Glutamatergic neuron (in vitro differentiated cells): ENCODE measurements around the gene CTNND2. TPM values are rescaled to one million over a fixed set of nuclear protein-coding genes. Genes with fewer than 3 reads are reported as not detected.

Experiments
- DNase-seq: peaks from one replicate; pipeline ENCODE4 v3.0.0; 2022
- H3K27ac Mint-ChIP-seq: one replicate; pipeline ENCODE4 v1.8.0; 2020; ENCODE audit warnings: mild to moderate bottlenecking, mixed read lengths, inconsistent platforms; ENCODE audit not compliant: unreplicated experiment
- H3K27me3 Mint-ChIP-seq: one replicate; pipeline ENCODE4 v1.8.0; 2020; ENCODE audit warnings: mild to moderate bottlenecking, moderate library complexity, mixed read lengths, inconsistent platforms; ENCODE audit not compliant: unreplicated experiment
- H3K36me3 Mint-ChIP-seq: one replicate; pipeline ENCODE4 v1.8.0; 2020; ENCODE audit warnings: mild to moderate bottlenecking, mixed read lengths, inconsistent platforms; ENCODE audit not compliant: unreplicated experiment
- H3K4me1 Mint-ChIP-seq: one replicate; pipeline ENCODE4 v1.8.0; 2020; ENCODE audit warnings: mild to moderate bottlenecking, low read depth, mixed read lengths, inconsistent platforms; ENCODE audit not compliant: unreplicated experiment
- H3K4me3 Mint-ChIP-seq: one replicate; pipeline ENCODE4 v1.8.0; 2020; ENCODE audit warnings: mild to moderate bottlenecking, mixed read lengths, inconsistent platforms; ENCODE audit not compliant: unreplicated experiment
- H3K9me3 Mint-ChIP-seq: one replicate; pipeline ENCODE4 v1.8.0; 2020; ENCODE audit warnings: mild to moderate bottlenecking, moderate library complexity, mixed read lengths, inconsistent platforms; ENCODE audit not compliant: unreplicated experiment
- total RNA-seq: library from RNA; stranded (reverse); fragmentation: NEBNext Ultra II Directional; extraction: Animal tissue kit (Norgen Biotek cat#: 25700); gene quantifications from one replicate; pipeline ENCODE4 v1.2.1, GENCODE V29; 2021; ENCODE audit not compliant: unreplicated experiment
- TF ChIP-seq, protein P1 (sequence below): fragments of 200-600 bp; sonication (generic); IDR thresholded peaks from one replicate; pipeline ENCODE4 v1.5.0; 2021; ENCODE audit not compliant: partially characterized antibody, unreplicated experiment

Gene CTNND2
- total RNA-seq, 1 donor from 2014 or later = 134 TPM

- no peak overlapping the region for H3K27ac Mint-ChIP-seq
- TF ChIP-seq, protein P1, sequence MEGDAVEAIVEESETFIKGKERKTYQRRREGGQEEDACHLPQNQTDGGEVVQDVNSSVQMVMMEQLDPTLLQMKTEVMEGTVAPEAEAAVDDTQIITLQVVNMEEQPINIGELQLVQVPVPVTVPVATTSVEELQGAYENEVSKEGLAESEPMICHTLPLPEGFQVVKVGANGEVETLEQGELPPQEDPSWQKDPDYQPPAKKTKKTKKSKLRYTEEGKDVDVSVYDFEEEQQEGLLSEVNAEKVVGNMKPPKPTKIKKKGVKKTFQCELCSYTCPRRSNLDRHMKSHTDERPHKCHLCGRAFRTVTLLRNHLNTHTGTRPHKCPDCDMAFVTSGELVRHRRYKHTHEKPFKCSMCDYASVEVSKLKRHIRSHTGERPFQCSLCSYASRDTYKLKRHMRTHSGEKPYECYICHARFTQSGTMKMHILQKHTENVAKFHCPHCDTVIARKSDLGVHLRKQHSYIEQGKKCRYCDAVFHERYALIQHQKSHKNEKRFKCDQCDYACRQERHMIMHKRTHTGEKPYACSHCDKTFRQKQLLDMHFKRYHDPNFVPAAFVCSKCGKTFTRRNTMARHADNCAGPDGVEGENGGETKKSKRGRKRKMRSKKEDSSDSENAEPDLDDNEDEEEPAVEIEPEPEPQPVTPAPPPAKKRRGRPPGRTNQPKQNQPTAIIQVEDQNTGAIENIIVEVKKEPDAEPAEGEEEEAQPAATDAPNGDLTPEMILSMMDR = no peak
Observed at GRCh38 chr5:11642438-11642837, 261.8 kb downstream of the CTNND2 start.

DNA sequence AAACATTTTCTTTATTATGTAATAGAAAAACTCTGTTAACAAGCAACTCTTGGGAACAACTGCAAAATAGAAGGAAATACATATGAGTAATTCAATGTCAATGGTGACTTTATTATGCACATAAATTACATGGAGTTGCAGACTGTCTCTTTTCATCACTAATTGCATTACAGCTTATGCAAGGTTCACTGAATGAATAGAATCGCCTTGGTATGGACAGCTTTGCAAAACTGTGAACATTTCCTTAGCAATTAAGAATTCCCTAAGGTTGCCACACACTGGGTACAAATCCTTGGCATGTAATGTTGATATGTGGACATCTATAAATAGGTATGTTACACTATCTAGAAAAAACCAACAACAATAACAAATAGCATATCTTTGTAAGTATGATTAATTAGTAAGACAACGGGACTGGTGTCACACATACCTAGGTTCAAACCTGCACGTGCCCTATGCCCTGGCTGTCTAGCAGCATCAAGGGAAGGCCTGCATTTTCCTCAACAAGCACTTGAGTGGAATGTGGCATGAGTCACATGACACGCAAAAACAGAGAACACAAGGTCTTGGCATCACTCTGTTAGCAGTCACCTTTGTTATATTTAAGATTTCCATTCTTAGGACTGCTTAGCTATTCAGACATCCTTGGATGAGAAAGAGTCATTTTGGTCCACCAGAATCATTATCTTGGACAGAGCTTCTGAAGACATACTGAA, 263.9 kb downstream of the CTNND2 start:
- no peaks in the 10 kb centered on the region for H3K9me3 Mint-ChIP-seq
- DNase-seq = no peak
- peaks cover 2% of the 10 kb centered on the region for H3K27me3 Mint-ChIP-seq
- TF ChIP-seq, protein P1 = no peak
- no peaks in the 10 kb centered on the region for H3K4me1 Mint-ChIP-seq
- H3K27ac Mint-ChIP-seq = no peak overlapping the region
- no peak overlapping the region for H3K4me3 Mint-ChIP-seq
- H3K36me3 Mint-ChIP-seq = no peaks in the 10 kb centered on the region

More at GRCh38 chr5:11642438-11642837, 261.8 kb downstream of the CTNND2 start:
- H3K27me3 Mint-ChIP-seq = peaks cover 2% of the 10 kb centered on the region
- DNase-seq = no peak
- H3K4me1 Mint-ChIP-seq = no peaks in the 10 kb centered on the region
- no peaks in the 10 kb centered on the region for H3K9me3 Mint-ChIP-seq
- no peak overlapping the region for H3K4me3 Mint-ChIP-seq
- H3K36me3 Mint-ChIP-seq = no peaks in the 10 kb centered on the region

GRCh38 chr5:11622785-11623184, 281.5 kb downstream of the CTNND2 start:
- TF ChIP-seq, protein P1 = no peak
- H3K4me3 Mint-ChIP-seq = no peak overlapping the region
- no peak for DNase-seq
- no peaks in the 10 kb centered on the region for H3K27me3 Mint-ChIP-seq
- no peaks in the 10 kb centered on the region for H3K9me3 Mint-ChIP-seq
- no peaks in the 10 kb centered on the region for H3K4me1 Mint-ChIP-seq
- no peaks in the 10 kb centered on the region for H3K36me3 Mint-ChIP-seq
- no peak overlapping the region for H3K27ac Mint-ChIP-seq

- TF ChIP-seq, protein P1 = no peak
- H3K9me3 Mint-ChIP-seq = no peaks in the 10 kb centered on the region
- no peaks in the 10 kb centered on the region for H3K27me3 Mint-ChIP-seq
- no peaks in the 10 kb centered on the region for H3K4me1 Mint-ChIP-seq
- H3K36me3 Mint-ChIP-seq = no peaks in the 10 kb centered on the region
- no peak overlapping the region for H3K4me3 Mint-ChIP-seq
- DNase-seq = no peak
- H3K27ac Mint-ChIP-seq = no peak overlapping the region
Observed at GRCh38 chr5:11620172-11620571, 284.1 kb downstream of the CTNND2 start.

DNA sequence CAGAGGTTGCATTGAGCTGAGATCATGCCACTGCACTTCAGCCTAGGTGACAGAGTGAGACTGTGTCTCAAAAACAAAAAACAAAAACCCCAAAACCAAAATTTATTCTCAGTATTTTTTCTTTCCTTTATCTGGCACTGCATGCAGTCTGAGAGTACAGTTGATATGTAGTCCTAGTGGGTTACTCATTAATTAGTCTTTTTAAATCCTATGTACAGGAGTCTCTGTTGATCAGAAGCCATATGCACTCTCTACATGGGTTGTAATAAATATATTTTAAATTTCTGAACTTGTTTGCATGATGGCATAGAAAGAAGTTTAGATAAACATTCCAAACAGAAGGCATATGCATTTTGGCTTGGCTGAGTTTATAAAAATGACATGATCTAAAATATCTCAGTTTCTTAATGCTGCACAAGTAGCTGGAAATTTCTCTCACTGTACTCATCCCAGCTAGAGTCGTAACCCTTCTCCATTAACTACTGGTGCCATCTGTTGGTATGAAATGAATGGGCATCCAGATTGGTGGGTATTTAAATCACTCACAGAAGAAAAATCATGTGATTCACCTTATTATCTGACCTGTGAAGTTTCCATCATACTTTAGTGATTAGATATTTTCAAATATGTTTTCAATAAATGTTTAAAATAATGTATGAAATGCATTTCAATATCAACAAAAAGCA, 284.8 kb downstream of the CTNND2 start:
- DNase-seq = no peak
- H3K27ac Mint-ChIP-seq = no peak overlapping the region
- no peaks in the 10 kb centered on the region for H3K9me3 Mint-ChIP-seq
- TF ChIP-seq, protein P1 = no peak
- no peaks in the 10 kb centered on the region for H3K27me3 Mint-ChIP-seq
- no peak overlapping the region for H3K4me3 Mint-ChIP-seq
- no peaks in the 10 kb centered on the region for H3K36me3 Mint-ChIP-seq
- no peaks in the 10 kb centered on the region for H3K4me1 Mint-ChIP-seq
